Fibroblast of peridontal ligament (primary cell): ENCODE data around the gene PRKCE.
A peak's percentile ranks its signal among the peaks of the same experiment; 100 is the strongest.

ENCODE experiments used
- DNase-seq: peaks from one replicate; pipeline ENCODE4 v3.0.0-alpha.2; 2010; ENCODE audit errors: extremely low read depth

Gene PRKCE

DNA sequence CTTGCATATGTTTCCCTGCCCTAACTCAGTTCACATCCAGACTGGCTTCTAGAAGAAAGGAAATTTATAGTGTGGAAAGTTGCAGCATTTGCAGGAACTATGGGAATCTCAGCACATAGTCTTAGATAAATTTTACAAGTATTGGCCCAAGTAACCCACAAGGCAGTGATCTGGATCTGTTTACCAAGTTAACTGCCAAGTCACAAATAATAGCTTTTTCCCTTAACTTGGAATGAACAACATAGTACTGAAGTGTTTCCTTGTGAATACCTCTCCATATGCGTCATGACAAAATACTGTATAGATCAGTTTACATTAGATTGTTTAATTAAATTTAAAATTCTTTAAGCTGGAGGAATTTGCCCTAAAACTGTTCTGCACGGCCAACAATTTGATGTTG lies 390.0 kb downstream of the PRKCE start:
- DNase-seq, result peak; percentile 43

GRCh38 chr2:46042207-46042637 lies 390.7 kb downstream of the PRKCE start:
- DNase-seq, result no peak

GRCh38 chr2:46042711-46043110 lies 391.2 kb downstream of the PRKCE start:
- DNase-seq, result no peak

GRCh38 chr2:46045888-46046287 lies 394.4 kb downstream of the PRKCE start:
- no peak for DNase-seq

- DNase-seq, result no peak
These were observed 395.8 kb downstream of the PRKCE start for GRCh38 chr2:46047290-46047689.

DNA sequence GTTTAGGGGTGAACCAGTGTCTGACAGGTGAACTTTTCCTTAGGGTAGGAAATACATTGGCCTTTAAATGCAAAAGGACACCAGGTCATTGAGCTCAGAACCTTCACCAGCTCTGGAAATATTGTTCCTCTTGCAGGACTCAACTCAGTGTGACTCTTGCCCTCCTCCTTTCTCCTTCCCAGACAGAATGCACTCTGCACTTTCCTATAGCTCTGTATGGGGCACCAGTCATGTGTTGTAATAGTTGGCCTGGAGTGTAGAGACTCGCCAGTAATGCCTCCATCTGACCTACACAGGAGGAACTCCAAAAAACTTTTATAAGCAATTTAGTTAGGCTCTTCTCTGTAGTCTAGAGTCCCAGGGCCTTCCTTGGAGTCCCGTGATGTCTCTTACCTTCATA lies 397.2 kb downstream of the PRKCE start:
- DNase-seq, result no peak

GRCh38 chr2:46050027-46050426 lies 398.6 kb downstream of the PRKCE start:
- no peak for DNase-seq

- DNase-seq, result no peak
These were observed 399.0 kb downstream of the PRKCE start for GRCh38 chr2:46050489-46050888.

- no peak for DNase-seq
These were observed 399.6 kb downstream of the PRKCE start for GRCh38 chr2:46051085-46051484.

DNA sequence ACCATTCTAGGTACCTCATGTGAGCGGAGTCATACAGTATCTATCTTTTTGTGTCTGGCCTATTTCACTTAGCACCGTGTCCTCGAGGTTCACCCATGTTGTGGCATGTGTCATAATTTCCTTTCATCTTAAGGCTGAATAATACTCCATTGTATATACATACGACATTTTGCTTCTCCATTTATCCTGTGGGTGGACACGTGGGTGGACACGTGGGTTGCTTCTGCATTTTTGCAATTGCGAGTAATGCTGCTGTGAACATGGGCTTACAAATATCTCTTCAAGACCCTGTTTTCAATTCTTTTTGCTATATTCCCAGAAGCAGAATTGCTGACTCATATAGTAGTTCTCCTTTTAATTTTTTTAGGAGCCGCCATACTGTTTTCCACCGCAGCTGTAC lies 402.1 kb downstream of the PRKCE start:
- no peak for DNase-seq

DNA sequence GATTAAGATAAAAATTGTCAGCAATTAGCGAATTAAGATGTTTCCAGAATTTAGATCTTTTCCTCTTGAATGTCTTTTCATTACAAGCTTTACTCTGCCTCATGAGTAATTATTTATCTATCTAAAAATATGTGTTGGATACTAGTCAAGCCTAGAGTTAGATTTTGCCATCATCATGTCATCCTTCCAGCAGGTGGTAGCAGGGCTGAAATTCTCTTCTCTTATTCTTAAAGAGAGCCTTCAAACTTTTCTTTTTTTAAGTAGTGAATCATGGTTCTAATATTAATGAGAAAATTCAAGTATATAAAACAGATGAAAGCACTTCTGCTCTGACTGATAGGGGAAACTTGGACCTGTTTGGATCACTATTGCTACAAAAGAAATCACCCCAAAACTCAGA lies 405.1 kb downstream of the PRKCE start:
- no peak for DNase-seq

DNA sequence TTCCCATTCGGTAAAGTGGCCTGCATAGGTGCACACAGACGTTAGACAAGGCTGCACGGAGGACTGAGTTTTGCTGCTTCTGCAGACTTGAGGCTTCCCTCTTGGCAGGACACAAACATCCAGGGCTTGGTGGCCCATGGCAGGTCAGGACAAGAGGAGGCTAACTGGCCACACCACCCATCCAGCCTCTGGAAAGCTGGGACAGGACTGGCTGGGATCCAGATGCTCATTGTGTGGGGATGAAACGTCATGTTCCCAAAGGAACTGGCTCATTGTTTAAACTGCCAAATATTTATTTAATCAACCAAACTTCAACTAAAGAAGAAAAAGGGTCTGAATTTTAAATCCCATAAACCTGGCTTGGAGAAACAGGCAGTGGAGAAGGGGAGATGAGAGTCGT lies 406.7 kb downstream of the PRKCE start:
- peak; percentile 35 for DNase-seq

GRCh38 chr2:46062637-46063412 lies 411.4 kb downstream of the PRKCE start:
- DNase-seq, result peak; percentile 98

DNA sequence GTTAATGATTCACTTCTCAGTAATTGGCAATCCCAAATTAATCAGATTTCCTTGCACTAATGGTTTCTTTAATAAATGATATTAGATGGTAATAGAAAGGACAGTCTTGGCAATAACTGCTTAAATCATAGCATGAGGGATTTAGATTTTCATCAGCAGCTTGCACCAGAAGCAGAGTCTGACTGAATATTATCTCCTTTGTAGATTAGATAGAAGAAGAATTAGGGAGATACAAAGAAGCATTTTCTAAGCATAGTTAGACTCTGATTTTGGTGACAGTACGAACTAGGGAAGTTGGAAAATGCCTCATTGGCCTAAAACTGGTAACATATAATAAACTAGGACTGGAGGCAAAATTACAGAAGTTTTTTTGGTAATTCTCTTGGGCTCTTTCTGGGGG lies 412.9 kb downstream of the PRKCE start:
- DNase-seq, result no peak

DNA sequence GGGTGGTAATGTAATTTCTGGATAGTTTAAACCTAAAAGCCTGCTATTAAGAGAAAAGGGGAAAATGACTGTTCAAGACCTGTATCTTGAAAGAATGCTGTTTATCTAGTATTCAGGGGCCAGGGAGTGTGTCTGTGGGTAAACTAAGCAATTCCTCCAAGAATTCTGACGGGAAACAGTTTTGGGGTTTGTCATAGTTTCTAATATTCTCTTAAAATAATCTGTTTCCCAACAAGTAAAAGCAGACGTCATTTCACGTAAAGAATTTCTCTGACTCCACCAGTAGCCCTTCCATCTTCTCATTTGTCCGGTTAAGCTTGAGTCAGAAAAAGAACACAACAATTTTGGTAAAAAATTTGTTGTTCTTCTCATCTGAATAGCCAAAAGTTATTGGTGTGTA lies 413.7 kb downstream of the PRKCE start:
- peak; percentile 79 for DNase-seq

GRCh38 chr2:46066116-46066515 lies 414.6 kb downstream of the PRKCE start:
- no peak for DNase-seq

- DNase-seq, result no peak
These were observed 415.1 kb downstream of the PRKCE start for GRCh38 chr2:46066601-46067000.

DNA sequence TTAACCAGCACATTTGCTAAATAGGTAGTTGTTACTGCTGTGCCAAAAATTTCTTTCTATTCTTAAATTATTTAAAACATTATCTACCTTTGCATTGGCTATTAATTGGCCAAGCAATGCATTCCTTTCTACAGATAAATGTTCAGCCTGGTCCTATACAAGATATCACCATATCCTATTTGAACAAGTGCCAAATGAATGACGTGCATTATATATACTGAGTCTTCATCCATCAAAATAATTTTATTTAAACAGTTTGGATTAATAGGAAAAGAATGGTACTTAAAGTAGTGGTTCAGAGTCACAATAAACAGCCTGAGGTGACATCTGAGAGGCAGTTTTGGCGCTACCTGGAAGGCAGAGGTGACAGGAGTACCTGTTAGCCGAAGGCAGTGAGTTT lies 415.6 kb downstream of the PRKCE start:
- no peak for DNase-seq

GRCh38 chr2:46067501-46068305 lies 416.2 kb downstream of the PRKCE start:
- peak; percentile 100 for DNase-seq

DNA sequence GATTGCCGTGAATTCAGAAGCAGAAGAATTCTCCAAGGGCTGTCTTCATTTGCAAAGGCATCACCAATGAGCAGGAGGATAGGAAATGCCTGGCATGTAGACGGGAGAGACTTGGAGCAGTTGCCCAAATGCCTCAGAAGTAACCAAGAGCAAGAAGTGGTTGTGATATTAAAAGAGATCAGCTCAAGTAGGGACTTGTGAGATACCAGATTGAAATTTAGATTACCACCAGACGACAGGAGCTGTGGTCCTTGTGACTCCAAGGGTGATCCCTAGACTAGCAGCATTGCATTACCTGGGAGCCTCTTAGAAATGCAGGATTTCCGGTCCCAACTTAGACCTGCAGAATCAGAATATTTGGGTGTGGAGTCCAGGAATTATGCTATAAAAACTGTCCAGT lies 417.2 kb downstream of the PRKCE start:
- no peak for DNase-seq

GRCh38 chr2:46071074-46071473 lies 419.6 kb downstream of the PRKCE start:
- no peak for DNase-seq

DNA sequence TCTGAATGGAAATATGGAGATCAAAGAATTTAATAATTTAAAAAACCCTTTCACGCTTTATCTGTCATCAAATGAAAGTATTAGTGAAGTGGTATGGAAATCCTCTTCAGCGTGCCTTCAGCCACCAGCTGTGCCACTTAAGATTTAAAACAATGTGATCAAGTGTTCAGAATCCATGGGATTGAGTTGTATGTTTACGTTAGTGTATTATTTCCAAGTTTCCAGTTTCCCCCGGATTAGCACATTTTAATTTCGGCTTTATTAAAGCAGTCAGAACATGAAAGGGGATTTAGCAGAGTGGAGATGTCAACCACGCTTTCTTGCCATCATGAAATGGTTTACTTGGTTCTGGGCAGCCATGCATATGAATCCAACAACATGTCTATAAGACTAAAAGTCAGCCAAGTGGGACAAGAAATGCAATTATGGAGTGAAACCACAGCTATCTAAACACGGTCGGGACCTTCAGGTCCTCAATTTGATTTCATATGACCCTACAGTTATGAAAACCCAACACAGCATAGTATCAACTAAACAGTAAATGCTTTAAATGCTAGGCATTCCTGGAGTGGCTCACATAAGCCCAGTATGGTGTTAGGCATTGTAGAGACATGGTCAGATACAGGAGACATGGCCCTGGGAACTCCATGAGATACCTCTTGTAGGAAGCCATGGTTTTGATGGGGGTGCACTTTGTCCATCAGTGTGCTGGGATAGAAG lies 420.8 kb downstream of the PRKCE start:
- peak; percentile 96 for DNase-seq
